SH-SY5Y (cell line): ENCODE results near the gene EML1.

Source experiments
- GATA2 ChIP-seq: IDR thresholded peaks from 2 replicates; pipeline ENCODE4 v1.6.1; 2011; ENCODE audit warnings: mild to moderate bottlenecking, low read depth, low read length
- GATA3 ChIP-seq: IDR thresholded peaks from 2 replicates; pipeline ENCODE4 v1.6.1; 2011; ENCODE audit warnings: low read depth, mild to moderate bottlenecking, low read length, moderate library complexity

- TF ChIP-seq GATA2 = no peak
- no peak for TF ChIP-seq GATA3
These were observed 122.3 kb downstream of the EML1 start for GRCh38 chr14:99915305-99916090.
